ENCODE data around the gene TRMO.

The TRMO gene

GRCh38 chr9:97933297-97933998 is 11.1 kb upstream of the TRMO start:
- no peaks in the 10 kb centered on the region for H4K20me1 ChIP-seq (ENCODE audit: insufficient read depth, low read length)
- H3K4me2 ChIP-seq (ENCODE audit: low read length) = no peak overlapping the region
- H3K79me2 ChIP-seq (ENCODE audit: low read length) = no peaks in the 10 kb centered on the region
- TF ChIP-seq EZH2phosphoT487 (IDR thresholded peaks at IDR 0.05; ENCODE audit: low read depth) = no peak
- TF ChIP-seq CTCF (IDR thresholded peaks at IDR 0.05; ENCODE audit: low read depth, low read length) = no peak
- H3K27me3 ChIP-seq (ENCODE audit: low read depth, low read length) = peaks cover 48% of the 10 kb centered on the region
- H3K36me3 ChIP-seq (replicated peaks; ENCODE audit: low read depth, low read length) = no peaks in the 10 kb centered on the region
- H3K4me1 ChIP-seq (ENCODE audit: low read length) = no peaks in the 10 kb centered on the region
- H3K9ac ChIP-seq (ENCODE audit: low read length) = no peak overlapping the region
- H2AFZ ChIP-seq (ENCODE audit: low read depth, low read length) = no peak overlapping the region
- no peak overlapping the region for H3K27ac ChIP-seq (ENCODE audit: low read length)
- no peak overlapping the region for H3K4me3 ChIP-seq (ENCODE audit: low read length)
- no peaks in the 10 kb centered on the region for H3K9me3 ChIP-seq (ENCODE audit: insufficient read depth, low read length)

GRCh38 chr9:97930972-97931371 is 8.7 kb upstream of the TRMO start:
- no peaks in the 10 kb centered on the region for H3K79me2 ChIP-seq (ENCODE audit: low read length)
- no peaks in the 10 kb centered on the region for H3K4me1 ChIP-seq (ENCODE audit: low read length)
- H3K4me3 ChIP-seq (ENCODE audit: low read length) = no peak overlapping the region
- no peak overlapping the region for H3K27ac ChIP-seq (ENCODE audit: low read length)
- TF ChIP-seq CTCF (IDR thresholded peaks at IDR 0.05; ENCODE audit: low read depth, low read length) (no peak), EZH2phosphoT487 (IDR thresholded peaks at IDR 0.05; ENCODE audit: low read depth) (no peak)
- H2AFZ ChIP-seq (ENCODE audit: low read depth, low read length) = no peak overlapping the region
- no peak overlapping the region for H3K4me2 ChIP-seq (ENCODE audit: low read length)
- H3K9me3 ChIP-seq (ENCODE audit: insufficient read depth, low read length) = no peaks in the 10 kb centered on the region
- H3K27me3 ChIP-seq (ENCODE audit: low read depth, low read length) = peaks cover 41% of the 10 kb centered on the region
- H4K20me1 ChIP-seq (ENCODE audit: insufficient read depth, low read length) = no peaks in the 10 kb centered on the region
- no peaks in the 10 kb centered on the region for H3K36me3 ChIP-seq (replicated peaks; ENCODE audit: low read depth, low read length)
- H3K9ac ChIP-seq (ENCODE audit: low read length) = no peak overlapping the region

DNA sequence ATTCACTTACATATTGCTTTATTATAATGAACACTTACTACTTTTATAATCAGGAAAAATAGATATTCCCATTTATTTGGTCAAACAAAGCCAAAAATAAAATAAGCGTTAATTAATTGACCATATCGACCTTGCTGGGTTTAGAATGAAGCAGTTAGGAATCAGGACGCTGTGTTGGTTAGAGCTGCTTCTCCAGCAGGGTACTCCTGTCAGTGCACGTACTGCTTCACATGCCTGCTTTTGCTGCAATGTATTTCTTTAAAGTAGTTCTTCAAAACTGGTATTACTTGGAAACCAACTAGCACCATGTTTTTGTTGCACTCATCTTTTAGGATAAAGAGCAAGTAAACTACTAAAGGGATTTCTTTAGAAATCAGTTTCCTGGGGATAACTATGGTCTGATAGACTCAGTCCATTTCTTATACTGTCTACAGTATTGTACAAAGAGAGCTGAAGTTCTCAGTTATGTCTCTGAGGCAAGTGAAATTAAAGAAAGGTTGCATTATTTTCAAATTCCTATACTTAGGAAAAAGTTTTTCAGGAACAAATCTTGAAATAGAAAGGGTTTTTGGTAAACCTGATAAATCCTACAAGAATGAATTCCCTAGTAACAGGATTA is 6.8 kb upstream of the TRMO start:
- peaks cover 32% of the 10 kb centered on the region for H3K27me3 ChIP-seq (ENCODE audit: low read depth, low read length)
- H3K27ac ChIP-seq (ENCODE audit: low read length) = no peak overlapping the region
- no peak overlapping the region for H3K4me3 ChIP-seq (ENCODE audit: low read length)
- no peaks in the 10 kb centered on the region for H3K36me3 ChIP-seq (replicated peaks; ENCODE audit: low read depth, low read length)
- H3K79me2 ChIP-seq (ENCODE audit: low read length) = no peaks in the 10 kb centered on the region
- H3K4me1 ChIP-seq (ENCODE audit: low read length) = peaks cover 7% of the 10 kb centered on the region
- H3K9me3 ChIP-seq (ENCODE audit: insufficient read depth, low read length) = no peaks in the 10 kb centered on the region
- no peak overlapping the region for H3K4me2 ChIP-seq (ENCODE audit: low read length)
- H2AFZ ChIP-seq (ENCODE audit: low read depth, low read length) = no peak overlapping the region
- no peak overlapping the region for H3K9ac ChIP-seq (ENCODE audit: low read length)
- H4K20me1 ChIP-seq (ENCODE audit: insufficient read depth, low read length) = no peaks in the 10 kb centered on the region
- no peak for TF ChIP-seq EZH2phosphoT487 (IDR thresholded peaks at IDR 0.05; ENCODE audit: low read depth)
- no peak for TF ChIP-seq CTCF (IDR thresholded peaks at IDR 0.05; ENCODE audit: low read depth, low read length)

DNA sequence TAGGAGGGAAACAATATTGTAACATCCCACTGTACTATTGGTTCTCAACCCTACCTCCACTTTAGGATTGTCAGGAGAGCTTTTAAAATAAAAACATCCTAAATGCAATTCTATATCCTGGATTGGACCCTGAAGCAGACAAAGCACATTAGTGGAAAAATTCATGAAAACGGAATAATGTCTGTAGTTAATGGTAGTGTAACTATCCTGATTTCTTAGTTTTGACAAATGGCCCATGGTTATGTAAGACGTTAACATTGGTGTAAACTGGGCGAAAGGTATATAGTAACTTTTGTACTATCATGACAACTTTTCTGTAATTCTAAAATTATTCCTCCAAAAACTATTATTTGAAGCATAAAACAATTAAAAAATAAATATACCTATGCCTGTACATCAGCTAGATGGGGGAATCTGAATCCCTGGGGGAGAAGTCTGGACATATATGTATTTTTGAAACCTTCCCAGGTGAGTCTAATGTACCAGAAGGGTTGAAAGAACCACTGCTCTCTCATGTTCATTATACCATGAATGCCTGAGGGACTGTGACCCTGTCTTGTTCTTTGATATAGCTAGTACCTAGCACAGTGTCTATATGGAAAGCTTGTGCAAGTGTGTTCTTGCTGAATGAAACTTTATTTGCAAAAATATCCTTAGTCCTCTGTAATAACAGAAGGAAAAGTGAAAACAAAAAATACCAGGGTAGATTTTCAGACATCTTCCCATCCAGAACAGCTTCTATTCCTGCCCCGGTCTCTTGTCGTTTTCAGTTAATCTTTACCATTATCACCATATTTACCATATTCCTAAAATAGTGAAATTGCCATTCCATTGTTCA is 3.4 kb upstream of the TRMO start:
- Histone ChIP-seq H4K20me1 (ENCODE audit: insufficient read depth, low read length) (no peaks in the 10 kb centered on the region), H3K4me1 (ENCODE audit: low read length) (peaks cover 14% of the 10 kb centered on the region), H3K27me3 (ENCODE audit: low read depth, low read length) (peaks cover 26% of the 10 kb centered on the region), H3K9me3 (ENCODE audit: insufficient read depth, low read length) (no peaks in the 10 kb centered on the region), H3K9ac (ENCODE audit: low read length) (no peak overlapping the region), H2AFZ (ENCODE audit: low read depth, low read length) (no peak overlapping the region), H3K27ac (ENCODE audit: low read length) (no peak overlapping the region), H3K36me3 (replicated peaks; ENCODE audit: low read depth, low read length) (no peaks in the 10 kb centered on the region), H3K4me2 (ENCODE audit: low read length) (no peak overlapping the region), H3K79me2 (ENCODE audit: low read length) (peaks cover 10% of the 10 kb centered on the region; the same call in 1 of the 2 replicates), H3K4me3 (ENCODE audit: low read length) (no peak overlapping the region)
- TF ChIP-seq EZH2phosphoT487 (IDR thresholded peaks at IDR 0.05; ENCODE audit: low read depth) (no peak), CTCF (IDR thresholded peaks at IDR 0.05; ENCODE audit: low read depth, low read length) (no peak)

Data from OCI-LY3 (cell line).